ENCODE data around the gene MEF2D. TPM values are rescaled to one million over a fixed set of nuclear protein-coding genes. Genes with fewer than 3 reads are reported as not detected.
A peak's percentile ranks its signal among the peaks of the same experiment; 100 is the strongest.

MEF2D gene
- total RNA-seq, 1 experiment from 2014 or later, result 33.5 TPM

DNA sequence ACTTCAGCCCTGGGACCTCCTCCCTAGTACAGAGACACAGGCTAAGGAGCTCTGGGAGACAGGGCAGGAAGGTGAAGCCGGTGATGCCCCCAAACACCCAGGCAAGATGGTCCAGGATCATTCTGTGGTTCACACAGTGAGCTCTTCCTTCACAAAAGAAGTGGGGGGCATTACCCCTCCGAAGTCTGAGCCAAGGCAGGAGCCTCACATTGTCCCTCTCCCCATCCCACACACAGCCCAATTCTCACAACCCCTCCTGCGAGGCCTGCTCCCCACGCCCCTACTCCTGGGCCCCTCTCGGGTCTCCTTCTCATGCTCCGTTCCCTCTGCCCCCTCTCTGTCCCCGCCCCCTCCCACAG is 10.7 kb downstream of the MEF2D start:
- intact Hi-C loops (cut with micrococcal nuclease; ENCODE audit: unreplicated experiment), result loop anchor here (2.0 kb wide), 1 partner anchor 19 kb away; no protein-coding TSS in a partner anchor
- H2AFZ ChIP-seq, result no peak overlapping the region
- CTCF ChIA-PET, result interaction anchor here (0.7 kb wide), 1 partner anchor 31 kb away, joined by 18 read pairs; no protein-coding TSS in a partner anchor
- no peaks in the 10 kb centered on the region for H3K36me3 ChIP-seq (ENCODE audit: low read depth)
- TF ChIP-seq, protein P1, sequence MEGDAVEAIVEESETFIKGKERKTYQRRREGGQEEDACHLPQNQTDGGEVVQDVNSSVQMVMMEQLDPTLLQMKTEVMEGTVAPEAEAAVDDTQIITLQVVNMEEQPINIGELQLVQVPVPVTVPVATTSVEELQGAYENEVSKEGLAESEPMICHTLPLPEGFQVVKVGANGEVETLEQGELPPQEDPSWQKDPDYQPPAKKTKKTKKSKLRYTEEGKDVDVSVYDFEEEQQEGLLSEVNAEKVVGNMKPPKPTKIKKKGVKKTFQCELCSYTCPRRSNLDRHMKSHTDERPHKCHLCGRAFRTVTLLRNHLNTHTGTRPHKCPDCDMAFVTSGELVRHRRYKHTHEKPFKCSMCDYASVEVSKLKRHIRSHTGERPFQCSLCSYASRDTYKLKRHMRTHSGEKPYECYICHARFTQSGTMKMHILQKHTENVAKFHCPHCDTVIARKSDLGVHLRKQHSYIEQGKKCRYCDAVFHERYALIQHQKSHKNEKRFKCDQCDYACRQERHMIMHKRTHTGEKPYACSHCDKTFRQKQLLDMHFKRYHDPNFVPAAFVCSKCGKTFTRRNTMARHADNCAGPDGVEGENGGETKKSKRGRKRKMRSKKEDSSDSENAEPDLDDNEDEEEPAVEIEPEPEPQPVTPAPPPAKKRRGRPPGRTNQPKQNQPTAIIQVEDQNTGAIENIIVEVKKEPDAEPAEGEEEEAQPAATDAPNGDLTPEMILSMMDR (conservative IDR thresholded peaks at IDR 0.05), result no peak
- no peak for TF ChIP-seq EZH2 (IDR thresholded peaks at IDR 0.05; ENCODE audit: low read depth)
- H3K79me2 ChIP-seq (ENCODE audit: low read depth), result peaks cover 86% of the 10 kb centered on the region
- H3K27ac ChIP-seq, result no peak overlapping the region
- no TSS peak for BruUV-seq (replicated peaks)
- no peaks in the 10 kb centered on the region for H3K27me3 ChIP-seq (ENCODE audit: insufficient read depth, low read depth)
- H3F3A ChIP-seq (ENCODE audit: insufficient read depth, low read depth), result peaks cover 12% of the 10 kb centered on the region; the same call in 1 of the 2 replicates
- H4K20me1 ChIP-seq (ENCODE audit: insufficient read depth), result peaks cover 96% of the 10 kb centered on the region
- POLR2A ChIA-PET (ENCODE audit: unreplicated experiment), result interaction anchor here (0.7 kb wide), 2 partner anchors 27 to 1439 kb away, joined by 4 read pairs; no protein-coding TSS in a partner anchor
- DNase-seq, result no peak
- H3K9me3 ChIP-seq (ENCODE audit: insufficient read depth, low read depth), result no peaks in the 10 kb centered on the region
- H3K4me1 ChIP-seq (replicated peaks; ENCODE audit: insufficient read depth), result peaks cover 42% of the 10 kb centered on the region
- no peaks in the 10 kb centered on the region for H3K9me2 ChIP-seq (ENCODE audit: insufficient read depth)
- no peak overlapping the region for H3K4me3 ChIP-seq
- peak overlapping the region; percentile 53 for H3K4me2 ChIP-seq

DNA sequence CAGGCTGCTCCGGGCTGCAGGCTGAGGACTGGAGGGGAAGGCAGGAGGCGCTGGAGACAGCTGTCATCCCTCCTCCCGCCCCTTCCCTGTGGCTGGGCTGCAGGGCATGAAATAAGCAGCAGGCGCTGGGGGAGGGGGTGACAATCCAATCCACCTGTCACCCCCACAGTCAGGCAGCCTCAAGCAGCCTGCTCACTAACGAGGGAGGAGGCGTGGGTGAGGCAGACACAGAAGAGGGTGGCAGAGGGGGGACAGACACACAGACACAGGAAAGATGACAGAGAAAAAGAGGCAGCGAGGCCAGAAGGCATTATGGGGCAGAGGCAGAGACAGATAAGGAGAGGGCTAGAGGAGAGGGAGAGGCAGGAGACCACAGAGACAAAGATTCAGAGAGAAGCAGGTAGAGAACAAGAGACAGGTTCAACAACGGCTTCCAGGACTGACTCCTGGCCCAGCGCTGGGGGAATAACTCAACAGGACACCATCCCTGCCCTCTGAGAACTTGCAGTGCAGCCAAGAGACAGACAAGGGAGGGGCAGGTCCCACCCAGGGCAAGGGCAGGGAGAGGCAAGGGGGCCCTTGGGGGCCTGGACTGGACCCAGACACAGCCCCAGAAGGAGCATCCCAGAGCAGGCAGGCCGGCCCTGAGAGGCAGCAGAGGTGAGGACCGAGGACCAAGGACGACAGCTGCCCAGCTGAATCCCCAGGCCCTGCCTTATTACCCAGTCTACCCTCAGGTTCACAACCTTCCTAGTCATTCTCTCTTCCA is 11.2 kb downstream of the MEF2D start:
- H3K79me2 ChIP-seq (ENCODE audit: low read depth), result peaks cover 86% of the 10 kb centered on the region
- H3K36me3 ChIP-seq (ENCODE audit: low read depth), result no peaks in the 10 kb centered on the region
- H2AFZ ChIP-seq, result no peak overlapping the region
- DNase-seq, result no peak
- peak overlapping the region; percentile 53 for H3K4me2 ChIP-seq
- CTCF ChIA-PET, result no interaction called here
- H3K4me1 ChIP-seq (replicated peaks; ENCODE audit: insufficient read depth), result peaks cover 42% of the 10 kb centered on the region
- H3K9me2 ChIP-seq (ENCODE audit: insufficient read depth), result no peaks in the 10 kb centered on the region
- H3K27me3 ChIP-seq (ENCODE audit: insufficient read depth, low read depth), result no peaks in the 10 kb centered on the region
- POLR2A ChIA-PET (ENCODE audit: unreplicated experiment), result interaction anchor here (0.7 kb wide), 2 partner anchors 26 to 1438 kb away, joined by 4 read pairs; no protein-coding TSS in a partner anchor
- BruUV-seq (replicated peaks), result no TSS peak
- TF ChIP-seq EZH2 (IDR thresholded peaks at IDR 0.05; ENCODE audit: low read depth), result no peak
- TF ChIP-seq, protein P1 (conservative IDR thresholded peaks at IDR 0.05), result no peak
- no peaks in the 10 kb centered on the region for H3K9me3 ChIP-seq (ENCODE audit: insufficient read depth, low read depth)
- H4K20me1 ChIP-seq (ENCODE audit: insufficient read depth), result peaks cover 96% of the 10 kb centered on the region
- H3F3A ChIP-seq (ENCODE audit: insufficient read depth, low read depth), result peaks cover 12% of the 10 kb centered on the region; the same call in 1 of the 2 replicates
- intact Hi-C loops (cut with micrococcal nuclease; ENCODE audit: unreplicated experiment), result loop anchor here (2.0 kb wide), 1 partner anchor 19 kb away; no protein-coding TSS in a partner anchor
- H3K4me3 ChIP-seq, result no peak overlapping the region
- H3K27ac ChIP-seq, result peak overlapping the region; percentile 16

DNA sequence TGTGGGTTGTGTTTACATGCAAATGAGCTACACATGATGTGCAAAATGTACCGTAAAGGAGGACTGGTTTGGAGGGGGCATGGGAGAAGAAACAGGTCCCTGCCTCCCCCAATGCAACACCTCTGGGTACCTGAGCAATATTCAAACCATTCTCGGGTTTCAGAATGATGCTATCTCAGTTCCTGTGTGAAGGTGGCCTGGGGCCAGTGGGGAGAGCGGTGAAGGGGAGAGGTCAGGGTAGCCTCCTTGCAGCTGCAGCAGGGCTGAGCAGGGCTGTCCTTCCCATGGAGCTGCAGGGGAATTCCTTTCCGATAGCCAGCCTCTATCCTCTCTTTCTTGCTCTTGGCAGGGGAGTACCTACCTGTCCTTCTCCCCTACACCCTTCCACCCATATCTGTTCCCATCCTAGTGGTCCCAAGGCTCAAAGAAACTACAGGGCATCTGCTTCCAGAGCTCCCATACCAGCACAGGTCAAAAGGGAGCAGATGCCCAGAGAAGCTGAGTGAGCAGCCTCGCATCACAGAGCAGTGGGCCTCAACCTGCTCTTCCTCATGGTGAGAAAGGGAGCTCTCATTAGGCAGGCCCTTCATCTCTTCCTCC is 11.9 kb downstream of the MEF2D start:
- Histone ChIP-seq H3K27ac (peak overlapping the region; percentile 40), H3K9me2 (ENCODE audit: insufficient read depth) (no peaks in the 10 kb centered on the region), H2AFZ (no peak overlapping the region), H3K79me2 (ENCODE audit: low read depth) (peaks cover 85% of the 10 kb centered on the region), H3K27me3 (ENCODE audit: insufficient read depth, low read depth) (no peaks in the 10 kb centered on the region), H3K4me3 (no peak overlapping the region), H3K4me1 (replicated peaks; ENCODE audit: insufficient read depth) (peaks cover 42% of the 10 kb centered on the region), H4K20me1 (ENCODE audit: insufficient read depth) (peaks cover 96% of the 10 kb centered on the region), H3K36me3 (ENCODE audit: low read depth) (no peaks in the 10 kb centered on the region), H3F3A (ENCODE audit: insufficient read depth, low read depth) (peaks cover 12% of the 10 kb centered on the region; the same call in 1 of the 2 replicates), H3K9me3 (ENCODE audit: insufficient read depth, low read depth) (no peaks in the 10 kb centered on the region), H3K4me2 (peak overlapping the region; percentile 53)
- peak; percentile 58 to 78 for DNase-seq
- no TSS peak for BruUV-seq (replicated peaks)
- TF ChIP-seq, protein P1 (conservative IDR thresholded peaks at IDR 0.05), result no peak
- TF ChIP-seq EZH2 (IDR thresholded peaks at IDR 0.05; ENCODE audit: low read depth), result no peak
- POLR2A ChIA-PET (ENCODE audit: unreplicated experiment), result no interaction called here
- CTCF ChIA-PET, result no interaction called here
- intact Hi-C loops (cut with micrococcal nuclease; ENCODE audit: unreplicated experiment), result loop anchor here (1.0 to 2.0 kb wide), 2 partner anchors 10 to 18 kb away; no protein-coding TSS in a partner anchor
